CD4-positive, alpha-beta memory T cell (primary cell): ENCODE results near the gene SRP14. TPM values are rescaled to one million over a fixed set of nuclear protein-coding genes. Genes with fewer than 3 reads are reported as not detected.
A peak's percentile ranks its signal among the peaks of the same experiment; 100 is the strongest.
"Not testable (repeated sequence)": the region's sequence is repeated elsewhere in the genome, so short reads cannot be mapped to it uniquely, and the experiment has no call there.

Source experiments
- CTCF ChIA-PET: fragments of 350-600 bp; sonication (Branson Sonifier 250); formaldehyde crosslinking; loops from one replicate; lab custom pipeline; 2021; ENCODE audit warnings: inconsistent platforms; ENCODE audit not compliant: partially characterized antibody; lab: Charles Lee
- POLR2A ChIA-PET: fragments of 350-600 bp; sonication (Branson Sonifier 250); formaldehyde crosslinking; loops from one replicate; lab custom pipeline; 2021; ENCODE audit not compliant: partially characterized antibody; lab: Charles Lee
- DNase-seq, 5 donors: peaks; one replicate each; pipeline versions ENCODE4 v3.0.0 to v3.0.0-alpha.2; 2020 to 2022; ENCODE audit warnings: mixed read lengths in 1 of 5
- H3K27ac ChIP-seq: one replicate; pipeline ENCODE4 v1.7.0; 2013; ENCODE audit warnings: low read depth, low read length
- H3K27me3 ChIP-seq: 2 replicates; pipeline ENCODE4 v1.7.0; 2013; ENCODE audit warnings: mild to moderate bottlenecking, low read length, moderate library complexity; ENCODE audit not compliant: insufficient read depth
- H3K36me3 ChIP-seq: 2 replicates; pipeline ENCODE4 v1.7.0; 2013; ENCODE audit warnings: mild to moderate bottlenecking, low read length, moderate library complexity; ENCODE audit not compliant: insufficient read depth
- H3K4me1 ChIP-seq: 2 replicates; pipeline ENCODE4 v1.7.0; 2013; ENCODE audit warnings: mild to moderate bottlenecking, low read length, moderate library complexity; ENCODE audit not compliant: insufficient read depth
- H3K4me3 ChIP-seq, 2 donors: one replicate each; pipeline ENCODE4 v1.7.0; 2013; ENCODE audit warnings: low read length in 2 of 2, mild to moderate bottlenecking in 1 of 2
- H3K9me3 ChIP-seq, 2 donors: one replicate each; pipeline ENCODE4 v1.7.0; 2013; ENCODE audit warnings: low read length in 2 of 2, control low read depth in 1 of 2; ENCODE audit not compliant: control insufficient read depth in 1 of 2
- H3K27ac Mint-ChIP-seq, 7 donors: one replicate each; pipeline ENCODE4 v1.8.0; 2020 to 2021; ENCODE audit warnings: mixed read lengths in 7 of 7, mild to moderate bottlenecking in 6 of 7, inconsistent platforms in 3 of 7, moderate library complexity in 3 of 7
- H3K27me3 Mint-ChIP-seq, 2 donors: one replicate each; pipeline ENCODE4 v1.8.0; 2020 to 2021; ENCODE audit warnings: mixed read lengths in 2 of 2
- H3K36me3 Mint-ChIP-seq, 2 donors: one replicate each; pipeline ENCODE4 v1.8.0; 2020 to 2021; ENCODE audit warnings: mixed read lengths in 2 of 2, inconsistent platforms in 1 of 2, mild to moderate bottlenecking in 1 of 2
- H3K4me1 Mint-ChIP-seq, 4 donors: one replicate each; pipeline ENCODE4 v1.8.0; 2020 to 2021; ENCODE audit warnings: mixed read lengths in 4 of 4, mild to moderate bottlenecking in 1 of 4
- H3K4me3 Mint-ChIP-seq, 8 donors: one replicate each; pipeline ENCODE4 v1.8.0; 2020 to 2021; ENCODE audit warnings: mixed read lengths in 8 of 8, mild to moderate bottlenecking in 7 of 8, moderate library complexity in 6 of 8, inconsistent platforms in 3 of 8
- H3K9me3 Mint-ChIP-seq, 8 donors: one replicate each; pipeline ENCODE4 v1.8.0; 2020 to 2021; ENCODE audit warnings: mixed read lengths in 8 of 8, mild to moderate bottlenecking in 5 of 8, inconsistent platforms in 3 of 8, moderate library complexity in 1 of 8
- intact Hi-C: fragments of 100-400 bp; cut with micrococcal nuclease; formaldehyde crosslinking; loops from one replicate; pipeline ENCODE4 v1.15.1; 2023
- polyA plus RNA-seq, 2 donors: library from polyadenylated mRNA; unstranded; fragments of 300-500 nt; fragmentation: Illumina TruSeq; gene quantifications; one replicate each; pipeline ENCODE4 v1.2.3, GENCODE V29; 2021
- total RNA-seq, 2 experiments: library from RNA; stranded (reverse); gene quantifications; one replicate each; pipeline ENCODE4 v1.2.3, GENCODE V29; 2021

Gene SRP14
- total and polyA plus RNA-seq, 4 experiments from 2014 or later = 118 to 1,035 (median 447) TPM

DNA sequence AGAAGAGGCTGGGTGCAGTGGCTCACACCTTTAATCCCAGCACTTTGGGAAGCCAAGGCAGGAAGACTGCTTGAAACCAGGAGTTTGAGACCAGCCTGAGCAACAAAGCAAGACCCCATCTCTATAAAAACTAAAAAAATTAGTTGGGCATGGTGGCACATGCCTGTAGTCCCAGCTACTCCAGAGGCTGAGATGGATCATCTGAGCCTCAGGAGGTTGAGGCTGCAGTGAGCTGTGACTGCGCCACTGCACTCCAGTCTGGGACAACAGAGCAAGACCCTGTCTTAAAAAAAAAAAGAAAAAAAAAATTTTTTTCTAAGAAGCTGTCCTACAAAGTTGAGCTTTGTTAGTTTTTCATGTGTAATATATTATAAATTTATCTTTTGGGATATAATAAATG is 3.8 kb downstream of the SRP14 start:
- H3K27ac Mint-ChIP-seq, H3K27me3 ChIP-seq, H3K9me3 Mint-ChIP-seq, intact Hi-C loops, H3K9me3 ChIP-seq, DNase-seq, H3K4me3 Mint-ChIP-seq, H3K27me3 Mint-ChIP-seq, H3K4me3 ChIP-seq, H3K27ac ChIP-seq: not testable (repeated sequence)
- ChIA-PET CTCF (interaction anchor here (1.0 to 7.5 kb wide), 8 partner anchors 9 to 303 kb away, joined by 3 to 42 read pairs (median 6); no protein-coding TSS in a partner anchor), POLR2A (interaction anchor here (2.2 to 6.2 kb wide), 2 partner anchors 13 to 273 kb away, joined by 6 to 48 read pairs; partner anchors contain the start of gene PLCB2)
- peaks cover 35 to 74% of the 10 kb centered on the region in 2 donors for H3K36me3 Mint-ChIP-seq
- H3K36me3 ChIP-seq = peaks cover 47% of the 10 kb centered on the region
- H3K4me1 Mint-ChIP-seq = peaks cover 19 to 36% (median 27%) of the 10 kb centered on the region in 4 donors
- H3K4me1 ChIP-seq = peaks cover 18% of the 10 kb centered on the region

DNA sequence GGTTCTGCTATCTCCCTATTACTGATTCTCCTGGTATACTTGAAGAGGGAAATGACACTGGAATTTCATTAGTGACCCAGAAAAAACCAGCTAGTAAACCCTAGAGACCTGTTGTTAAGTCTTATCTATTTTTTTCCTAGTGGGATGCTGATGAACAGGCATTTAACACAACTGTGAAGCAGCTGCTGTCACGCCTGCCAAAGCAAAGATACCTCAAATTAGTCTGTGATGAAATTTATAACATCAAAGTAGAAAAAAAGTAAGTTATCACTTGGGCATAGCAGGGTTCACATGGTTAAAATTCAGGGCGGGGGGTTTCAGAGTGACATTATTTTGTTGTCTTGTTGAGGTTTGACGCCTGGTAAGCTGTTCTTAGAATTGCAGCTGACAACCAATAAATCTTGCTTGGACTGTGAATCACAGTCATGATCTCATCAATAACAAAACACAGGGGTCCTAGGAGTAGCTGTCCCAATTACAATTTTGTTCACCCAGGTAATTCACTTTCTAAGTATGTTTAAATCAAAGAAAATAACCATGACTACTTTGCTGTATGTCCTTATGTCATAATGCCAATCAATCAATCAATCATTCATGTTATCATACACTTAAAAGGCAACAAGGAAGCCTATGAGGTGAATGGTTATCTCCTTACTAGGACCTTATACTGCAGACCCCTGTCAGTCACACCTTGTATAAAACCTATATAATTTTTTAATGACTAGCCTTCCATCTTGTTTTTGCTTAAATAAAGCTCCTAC is 4.6 kb downstream of the SRP14 start:
- intact Hi-C loops = no loop called here
- no peak overlapping the region for H3K27ac Mint-ChIP-seq

DNA sequence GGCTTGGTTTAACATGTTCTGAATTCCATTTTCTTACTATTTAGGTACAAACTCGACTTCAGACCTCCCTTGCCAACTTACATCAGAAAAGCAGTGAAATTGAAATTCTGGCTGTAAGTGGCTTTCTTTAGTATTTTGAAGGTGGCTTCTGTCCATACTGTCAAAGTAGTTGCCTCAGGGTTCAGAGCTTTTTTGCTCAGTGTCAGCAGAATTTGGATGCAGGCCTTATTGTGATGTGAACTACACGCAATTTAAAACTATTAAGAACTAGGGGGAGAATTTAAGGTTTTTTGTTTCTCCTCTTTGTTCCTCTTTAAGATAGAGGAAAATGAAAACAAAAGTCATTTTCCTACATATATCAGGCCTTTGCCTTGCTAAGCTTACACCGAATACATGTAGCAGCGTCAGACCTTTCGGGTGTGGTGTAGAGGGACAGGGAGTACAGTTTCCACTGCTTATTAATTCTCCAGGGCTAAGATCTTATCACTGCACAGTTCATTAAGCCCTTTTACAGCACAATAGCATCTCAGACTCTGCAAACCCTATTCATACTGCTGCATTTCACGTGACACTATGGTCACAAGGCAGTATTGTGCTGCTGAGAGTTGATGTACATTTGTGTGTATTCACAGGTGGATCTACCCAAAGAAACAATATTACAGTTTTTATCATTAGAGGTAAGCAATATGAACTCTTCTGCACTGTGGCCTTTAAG is 6.7 kb downstream of the SRP14 start:
- no peaks in the 10 kb centered on the region for H3K9me3 ChIP-seq
- Mint-ChIP-seq H3K27me3 (no peaks in the 10 kb centered on the region), H3K36me3 (peaks cover 29 to 71% of the 10 kb centered on the region in 2 donors), H3K4me1 (peaks cover 2 to 9% (median 6%) of the 10 kb centered on the region in 4 donors), H3K4me3 (no peak overlapping the region), H3K9me3 (peaks cover 0 to 2% (median 0%) of the 10 kb centered on the region in 8 donors), H3K27ac (no peak overlapping the region)
- ChIA-PET POLR2A (interaction anchor here (1.0 kb wide), 1 partner anchor 15 kb away, joined by 4 read pairs; no protein-coding TSS in a partner anchor), CTCF (interaction anchor here (0.6 to 2.7 kb wide), 4 partner anchors 8 to 247 kb away, joined by 3 to 6 read pairs (median 3); no protein-coding TSS in a partner anchor)
- no peaks in the 10 kb centered on the region for H3K27me3 ChIP-seq
- peaks cover 4% of the 10 kb centered on the region for H3K4me1 ChIP-seq
- no peak for DNase-seq
- peaks cover 50% of the 10 kb centered on the region for H3K36me3 ChIP-seq
- H3K4me3 ChIP-seq = no peak overlapping the region
- intact Hi-C loops = no loop called here
- no peak overlapping the region for H3K27ac ChIP-seq

More for the DNA sequence above, 4.6 kb downstream of the SRP14 start:
- Mint-ChIP-seq H3K4me1 (peaks cover 15 to 29% (median 22%) of the 10 kb centered on the region in 4 donors), H3K27me3 (no peaks in the 10 kb centered on the region), H3K4me3 (no peak overlapping the region), H3K9me3 (peaks cover 0 to 2% (median 0%) of the 10 kb centered on the region in 8 donors), H3K36me3 (peaks cover 37 to 80% of the 10 kb centered on the region in 2 donors)
- H3K4me1 ChIP-seq = peaks cover 14% of the 10 kb centered on the region
- ChIA-PET POLR2A (interaction anchor here (2.2 to 6.2 kb wide), 2 partner anchors 14 to 274 kb away, joined by 6 to 48 read pairs; partner anchors contain the start of gene PLCB2), CTCF (interaction anchor here (1.1 to 7.5 kb wide), 7 partner anchors 10 to 304 kb away, joined by 3 to 42 read pairs (median 6); no protein-coding TSS in a partner anchor)
- no peak overlapping the region for H3K27ac ChIP-seq
- H3K9me3 ChIP-seq = no peaks in the 10 kb centered on the region
- H3K36me3 ChIP-seq = peaks cover 53% of the 10 kb centered on the region
- H3K4me3 ChIP-seq = no peak overlapping the region
- no peaks in the 10 kb centered on the region for H3K27me3 ChIP-seq
- DNase-seq = no peak

DNA sequence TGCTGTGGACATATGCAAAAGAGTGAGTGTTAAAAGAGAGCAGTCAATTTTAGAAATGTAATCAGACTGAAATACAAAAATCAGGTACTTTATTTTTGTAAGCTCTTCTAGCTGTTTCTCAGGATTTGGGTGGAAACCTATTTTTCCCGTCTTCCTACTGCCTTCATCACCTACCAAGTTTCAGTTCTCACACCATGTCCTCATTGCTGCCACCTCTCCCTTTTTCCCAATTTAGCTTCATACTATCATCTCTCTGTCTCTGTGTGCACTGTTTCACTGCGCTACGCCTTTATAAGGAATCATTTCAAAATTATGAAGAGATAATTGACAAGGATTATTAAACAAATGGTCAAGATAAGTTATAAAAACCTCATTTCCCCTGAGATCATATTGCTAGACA is 7.7 kb downstream of the SRP14 start:
- H3K27me3 Mint-ChIP-seq = no peaks in the 10 kb centered on the region

DNA sequence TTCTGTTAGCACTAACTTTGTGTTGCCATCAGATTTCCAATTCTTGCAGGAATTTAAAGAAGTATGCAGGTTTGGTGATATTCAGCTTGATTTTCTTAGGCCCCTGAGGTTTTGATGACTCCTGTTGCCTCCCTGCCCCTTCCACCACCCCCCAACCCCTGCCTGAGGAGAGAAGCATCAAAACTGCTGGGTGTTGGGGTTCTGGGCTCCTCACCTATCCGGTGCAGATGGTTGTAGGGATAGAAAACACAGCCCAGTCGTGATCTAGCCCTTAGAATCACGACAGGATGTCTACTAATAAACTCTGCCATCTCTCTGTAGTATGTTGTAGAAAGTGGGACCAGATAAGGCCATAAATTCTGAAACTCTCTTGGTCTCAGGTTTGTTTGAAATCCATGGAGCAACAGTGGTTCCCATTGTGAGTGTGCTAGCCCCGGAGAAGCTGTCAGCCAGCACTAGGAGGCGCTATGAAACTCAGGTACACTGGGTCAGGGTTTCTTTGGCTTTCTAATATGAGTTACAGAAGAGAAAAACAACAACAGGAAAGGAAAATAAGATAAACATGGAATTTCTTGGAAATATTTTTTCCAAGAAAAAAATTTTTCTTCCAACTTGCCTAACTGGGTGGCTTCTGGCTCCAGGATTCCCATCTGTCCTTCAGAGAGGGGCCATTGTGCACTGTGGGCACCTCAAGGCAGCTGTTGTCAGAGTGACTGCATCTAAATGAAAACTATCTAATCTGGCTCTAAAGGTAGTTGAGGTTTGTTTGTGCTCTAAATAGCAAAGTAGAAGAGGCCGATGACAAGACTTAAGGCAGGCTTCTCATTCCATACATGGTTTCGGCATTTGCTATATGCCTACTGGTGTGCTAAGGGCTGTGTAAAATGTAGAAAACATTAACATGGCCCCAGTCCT is 8.7 kb downstream of the SRP14 start:
- Histone ChIP-seq H3K4me1 (no peaks in the 10 kb centered on the region), H3K36me3 (peaks cover 31% of the 10 kb centered on the region), H3K27ac (no peak overlapping the region), H3K27me3 (no peaks in the 10 kb centered on the region), H3K4me3 (no peak overlapping the region), H3K9me3 (no peaks in the 10 kb centered on the region)
- no peaks in the 10 kb centered on the region for H3K4me1 Mint-ChIP-seq
- H3K4me3 Mint-ChIP-seq = no peak overlapping the region
- H3K36me3 Mint-ChIP-seq = peaks cover 14 to 61% of the 10 kb centered on the region in 2 donors
- H3K9me3 Mint-ChIP-seq = peaks cover 0 to 2% (median 0%) of the 10 kb centered on the region in 8 donors
- CTCF ChIA-PET = interaction anchor here (0.7 to 1.0 kb wide), 2 partner anchors 9 to 12 kb away, joined by 3 read pairs; no protein-coding TSS in a partner anchor
- intact Hi-C loops = no loop called here
- POLR2A ChIA-PET = interaction anchor here (1.1 kb wide), 1 partner anchor 11 kb away, joined by 3 read pairs; no protein-coding TSS in a partner anchor
- peak overlapping the region in 4 of 7 donors; percentile 4 to 50 (median 10) for H3K27ac Mint-ChIP-seq
- no peaks in the 10 kb centered on the region for H3K27me3 Mint-ChIP-seq
- no peak for DNase-seq

More for the DNA sequence above, 7.7 kb downstream of the SRP14 start:
- no peak for DNase-seq
- intact Hi-C loops = no loop called here
- POLR2A ChIA-PET = interaction anchor here (1.0 kb wide), 1 partner anchor 9 kb away, joined by 4 read pairs; no protein-coding TSS in a partner anchor
- H3K9me3 Mint-ChIP-seq = peaks cover 0 to 2% (median 0%) of the 10 kb centered on the region in 8 donors
- Histone ChIP-seq H3K36me3 (peaks cover 42% of the 10 kb centered on the region), H3K27ac (no peak overlapping the region), H3K9me3 (no peaks in the 10 kb centered on the region), H3K4me1 (no peaks in the 10 kb centered on the region), H3K27me3 (no peaks in the 10 kb centered on the region), H3K4me3 (no peak overlapping the region)
- peaks cover 22 to 67% of the 10 kb centered on the region in 2 donors for H3K36me3 Mint-ChIP-seq
- H3K27ac Mint-ChIP-seq = peak overlapping the region in 2 of 7 donors; percentile 44 to 48
- no peak overlapping the region for H3K4me3 Mint-ChIP-seq
- H3K4me1 Mint-ChIP-seq = peaks cover 0 to 2% (median under 1%) of the 10 kb centered on the region in 4 donors
- CTCF ChIA-PET = interaction anchor here (0.6 to 1.4 kb wide), 3 partner anchors 9 to 75 kb away, joined by 3 read pairs; no protein-coding TSS in a partner anchor

DNA sequence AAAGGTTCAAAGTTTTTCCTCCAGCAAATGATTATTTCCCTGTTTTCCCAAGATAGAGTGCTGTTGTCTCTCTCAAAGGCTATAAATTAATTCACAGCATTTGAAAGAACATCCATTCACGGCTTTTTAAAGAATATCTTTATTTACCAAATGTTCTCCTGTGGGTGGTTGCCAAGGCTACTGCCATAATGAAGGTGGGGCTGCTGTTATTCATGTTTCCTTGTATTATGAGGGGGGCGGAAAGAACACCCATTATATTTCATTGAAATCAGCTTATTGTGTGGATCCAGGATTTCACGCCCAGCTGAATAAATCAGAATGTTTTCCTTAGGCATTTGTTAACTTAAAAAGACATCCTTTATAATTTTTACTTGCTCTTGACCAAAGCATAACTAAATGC is 10.1 kb downstream of the SRP14 start:
- H3K9me3 ChIP-seq = no peaks in the 10 kb centered on the region
- no peak for DNase-seq
- Mint-ChIP-seq H3K4me3 (no peak overlapping the region), H3K9me3 (no peaks in the 10 kb centered on the region), H3K27me3 (no peaks in the 10 kb centered on the region), H3K36me3 (peaks cover 17 to 56% of the 10 kb centered on the region in 2 donors), H3K27ac (no peak overlapping the region), H3K4me1 (no peaks in the 10 kb centered on the region)
- no peaks in the 10 kb centered on the region for H3K4me1 ChIP-seq
- H3K36me3 ChIP-seq = peaks cover 19% of the 10 kb centered on the region
- POLR2A ChIA-PET = no interaction called here
- CTCF ChIA-PET = no interaction called here
- no peak overlapping the region for H3K27ac ChIP-seq
- no peak overlapping the region for H3K4me3 ChIP-seq
- intact Hi-C loops = no loop called here
- no peaks in the 10 kb centered on the region for H3K27me3 ChIP-seq
